HG03432 (cell line): ENCODE data around the gene OR8A1.

ENCODE experiments used
- ATAC-seq: cut with Tn5 transposase; IDR thresholded peaks from one replicate; pipeline ENCODE4 v1.9.1; 2021; ENCODE audit warnings: mild to moderate bottlenecking, moderate library complexity; ENCODE audit not compliant: unreplicated experiment

The OR8A1 gene

DNA sequence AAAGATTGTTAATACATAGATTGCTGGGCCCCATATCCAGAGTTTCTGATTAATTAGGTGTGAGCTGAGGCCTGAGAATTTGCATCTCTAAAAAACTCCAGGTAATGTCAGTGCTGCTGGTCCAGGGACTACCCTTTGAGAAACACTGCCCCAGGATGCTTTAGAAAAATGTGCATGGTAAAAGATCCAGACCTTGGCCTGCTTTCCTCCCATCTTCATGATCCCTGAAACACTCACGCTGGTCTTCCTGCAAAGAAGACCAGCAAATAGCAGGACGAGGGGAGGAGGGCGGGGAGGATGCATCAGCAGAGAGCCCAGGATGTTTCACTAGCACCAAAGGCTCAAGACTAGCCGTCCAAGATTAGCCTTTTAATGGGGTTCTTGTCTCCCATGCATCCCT, at the start of gene OR8A1:
OR8A1 (plus strand) TSS at position 301 of the 400 bp plus-strand sequence. CDS start 123 bp downstream, outside the sequence.
- ATAC-seq, result no peak

DNA sequence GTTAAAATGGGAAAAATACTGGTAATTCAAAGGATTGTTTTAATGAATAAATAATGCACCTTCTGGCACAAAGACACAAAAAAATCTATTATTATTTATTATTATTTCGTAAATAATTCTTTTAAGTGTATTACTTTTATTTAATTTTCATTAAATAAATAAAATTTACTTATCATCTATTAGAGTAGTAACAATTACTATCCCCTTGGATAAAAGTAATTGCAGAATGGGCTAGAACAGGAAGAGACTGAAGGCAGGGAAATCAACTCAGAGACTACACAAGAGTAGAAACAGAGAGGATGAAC, 49.3 kb upstream of the OR8A1 start:
- ATAC-seq, result no peak

DNA sequence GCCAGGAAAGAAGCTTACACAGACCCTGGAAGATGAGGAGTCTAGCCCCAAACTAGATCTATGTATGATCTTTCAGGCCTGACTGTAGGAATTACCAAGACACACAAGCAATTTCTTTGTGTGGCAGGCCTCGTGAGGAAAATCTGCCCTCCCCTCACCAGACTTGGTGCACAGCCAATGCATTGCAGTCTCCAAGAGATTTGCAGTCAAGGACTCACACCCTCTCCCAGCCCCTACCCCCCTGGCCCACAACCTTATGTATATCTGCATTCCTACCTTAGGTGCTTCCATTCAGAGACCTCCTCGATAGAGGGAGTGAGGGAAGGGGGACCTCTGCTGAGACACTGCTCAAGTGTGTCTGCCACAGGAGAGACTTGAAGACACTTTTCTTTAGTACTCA, 36.2 kb upstream of the OR8A1 start:
- ATAC-seq, result no peak

DNA sequence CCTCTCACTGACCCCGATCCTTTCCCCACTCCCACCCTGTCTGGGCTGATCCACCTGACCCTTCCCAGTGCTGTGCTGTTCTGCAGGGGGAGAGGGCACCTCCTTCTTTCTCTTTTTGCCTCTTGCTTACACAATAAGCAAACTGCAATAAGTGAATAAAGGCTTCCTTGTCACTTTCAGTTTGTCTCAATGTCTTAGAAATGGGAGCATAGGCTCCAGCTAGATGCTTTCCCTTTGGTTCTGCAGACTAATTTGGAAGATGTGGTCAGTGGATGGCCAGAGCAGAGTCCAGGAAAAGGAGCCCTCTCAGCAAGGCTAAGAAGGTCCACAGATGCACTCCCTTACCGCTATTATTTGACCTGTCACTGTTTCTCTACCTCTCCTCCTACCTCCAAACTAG, 35.7 kb upstream of the OR8A1 start:
- ATAC-seq, result no peak

DNA sequence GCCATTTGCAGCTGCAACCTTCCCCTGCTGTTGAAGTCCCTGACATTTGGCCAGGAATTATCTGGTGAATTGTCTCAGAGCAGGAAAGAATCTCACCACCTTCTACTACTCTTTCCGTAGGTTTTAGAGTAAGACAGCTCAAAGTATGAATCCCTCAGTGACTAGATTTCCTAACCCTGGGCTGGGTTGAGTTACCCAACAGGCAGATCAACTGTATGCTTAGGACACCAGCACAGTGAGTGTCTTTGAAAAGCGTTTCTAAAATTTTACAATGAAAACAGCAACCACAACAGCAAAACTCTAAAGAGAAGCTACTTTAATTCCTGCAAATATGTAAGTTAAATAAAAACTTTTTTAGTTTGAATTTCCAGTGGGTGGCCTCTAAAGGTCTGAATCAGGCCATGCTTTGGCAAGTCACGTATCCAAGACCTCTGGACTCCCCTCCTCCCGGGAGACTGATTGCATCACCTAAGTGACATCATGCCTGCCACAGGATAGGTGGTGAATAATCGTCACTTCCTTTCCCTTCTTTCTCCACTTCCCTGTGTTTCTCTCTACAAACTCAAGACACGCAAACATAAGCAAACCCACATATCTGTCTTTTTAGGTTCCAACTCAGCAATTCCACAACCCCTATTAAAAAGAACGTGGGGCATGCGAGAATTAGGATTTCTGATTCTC, 34.1 kb upstream of the OR8A1 start:
- ATAC-seq, result no peak

DNA sequence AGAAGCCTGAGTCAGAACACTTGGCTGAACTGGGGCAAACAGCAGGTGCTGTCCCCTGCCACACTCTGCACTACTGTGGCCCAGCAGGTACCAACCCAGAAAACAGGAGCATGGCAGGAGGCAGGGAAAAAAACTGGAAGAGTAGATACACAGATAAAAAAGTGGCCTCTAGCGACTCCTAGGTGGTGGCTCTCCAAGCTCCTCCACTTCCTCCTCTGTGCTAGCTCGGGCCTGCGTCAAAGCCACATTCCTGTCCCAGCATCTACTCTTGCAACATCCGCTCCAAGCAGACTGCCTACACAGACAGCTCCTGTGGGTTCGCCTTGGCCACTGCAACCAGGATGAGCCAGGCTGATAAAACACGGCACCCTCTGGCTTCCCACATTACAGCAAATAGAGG, 33.3 kb upstream of the OR8A1 start:
- no peak for ATAC-seq

DNA sequence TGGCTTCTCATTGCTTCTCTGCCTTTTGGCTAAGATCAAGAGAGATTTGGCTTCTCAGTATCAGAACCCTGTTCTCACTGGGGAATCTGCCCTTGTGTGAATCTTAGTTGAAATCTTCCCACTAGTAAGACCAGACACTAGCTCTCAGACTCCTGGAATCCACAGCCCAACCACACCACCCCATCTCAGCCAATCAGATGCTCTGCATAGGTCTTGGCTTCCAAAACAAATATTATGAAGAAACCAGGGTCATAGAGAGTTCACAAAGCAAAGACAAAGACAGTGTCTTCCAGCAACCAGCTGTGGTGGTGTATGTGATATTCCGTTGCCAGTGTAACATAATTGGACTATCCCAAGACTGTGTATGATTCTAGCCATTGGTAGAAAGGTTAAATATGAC, 31.8 kb upstream of the OR8A1 start:
- ATAC-seq, result no peak

DNA sequence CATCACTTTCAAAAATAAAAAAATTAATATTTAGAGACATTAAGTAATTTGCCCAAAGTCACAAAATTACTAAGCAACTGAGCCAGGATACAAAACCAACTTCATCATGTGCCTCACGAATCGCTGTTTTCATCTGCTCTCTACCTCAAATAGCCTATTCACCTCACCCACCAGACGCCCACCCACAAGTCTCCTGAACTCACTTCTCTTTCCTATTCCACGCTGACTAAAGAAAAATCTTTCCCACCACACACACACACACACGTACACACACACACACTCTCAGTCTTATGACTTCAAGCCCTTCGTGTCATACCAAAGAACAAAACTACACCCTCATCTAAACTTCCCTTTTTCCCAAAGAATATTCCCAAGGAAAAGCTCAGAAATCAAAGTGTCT, 28.6 kb upstream of the OR8A1 start:
- no peak for ATAC-seq

DNA sequence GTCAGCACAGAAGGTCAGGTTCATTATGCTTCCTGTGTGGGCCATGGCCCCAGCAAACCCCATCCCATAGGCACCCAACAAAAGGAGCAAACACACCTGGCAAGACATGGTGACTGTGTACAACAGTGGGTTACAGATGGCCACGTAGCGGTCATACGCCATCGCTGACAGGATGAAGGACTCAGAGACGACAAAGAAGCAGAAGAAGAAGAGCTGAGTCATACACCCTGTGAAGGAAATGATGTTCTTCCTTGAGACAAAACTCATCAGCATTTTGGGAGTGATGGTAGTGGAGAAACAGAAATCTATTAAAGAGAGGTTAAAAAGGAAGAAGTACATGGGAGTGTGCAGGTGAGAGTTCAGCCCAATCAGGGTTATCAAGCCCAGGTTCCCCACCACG, 26.7 kb upstream of the OR8A1 start:
- ATAC-seq, result no peak

DNA sequence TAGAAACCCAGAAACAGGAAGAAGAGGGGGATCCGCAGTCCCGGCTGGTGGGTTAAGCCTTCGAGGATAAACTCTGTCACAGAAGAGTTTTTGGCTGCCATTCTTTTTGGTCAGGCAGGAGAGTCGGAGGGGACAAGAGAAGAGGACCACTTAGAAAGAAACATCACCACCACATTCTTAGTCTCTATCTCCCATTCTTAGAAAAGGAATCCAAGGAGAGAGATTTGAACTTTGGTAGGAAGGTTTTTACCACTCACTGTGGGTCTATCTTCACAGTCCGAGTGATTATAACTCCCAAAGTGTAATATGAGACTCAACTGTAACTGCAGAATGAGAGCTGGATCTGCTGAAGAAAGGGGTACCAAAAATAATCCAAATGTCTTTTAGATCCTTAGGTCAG, 26.2 kb upstream of the OR8A1 start, which contains the start of gene OR8B12:
OR8B12 (minus strand) TSS at position 101 of the 400 bp plus-strand sequence; CDS start at position 101, 0 bp downstream.
- no peak for ATAC-seq

DNA sequence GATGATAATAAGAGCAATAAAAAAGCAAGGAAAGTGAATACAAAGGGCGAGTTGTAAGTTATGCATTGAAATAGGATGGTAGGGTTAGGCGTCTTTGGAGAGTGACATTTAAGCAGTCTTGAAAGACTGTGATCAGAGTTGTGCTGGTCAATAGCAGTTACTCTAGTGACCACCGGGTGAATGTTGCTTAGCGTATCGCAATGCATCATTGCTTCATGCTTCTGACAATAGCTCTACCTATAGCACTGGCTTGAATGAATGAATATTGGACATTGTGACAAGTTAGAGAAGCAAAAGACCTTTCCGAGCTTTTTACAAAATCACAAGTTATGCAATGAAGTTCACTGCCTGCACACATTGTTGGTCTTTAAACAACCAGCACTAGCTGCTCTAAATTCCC, 18.6 kb upstream of the OR8A1 start:
- no peak for ATAC-seq

DNA sequence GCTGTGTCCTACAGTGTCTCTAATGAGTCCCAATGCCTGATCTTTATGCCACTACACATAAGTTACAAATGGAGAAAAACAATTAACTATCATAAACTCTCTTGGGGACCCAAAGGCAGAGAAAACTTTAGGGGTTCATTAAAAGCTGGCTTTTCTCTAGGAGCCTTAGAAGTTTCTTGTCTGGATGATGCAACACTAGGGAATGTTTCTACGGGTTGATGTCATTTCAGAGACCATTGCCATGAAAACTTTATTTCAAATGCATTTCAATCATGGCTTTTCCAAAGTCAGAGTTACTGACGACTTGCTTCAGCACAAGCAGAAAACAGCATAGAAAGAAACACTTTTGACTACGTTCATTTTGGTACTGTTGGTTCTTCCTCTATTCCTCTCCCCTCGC, 17.8 kb upstream of the OR8A1 start:
- no peak for ATAC-seq

DNA sequence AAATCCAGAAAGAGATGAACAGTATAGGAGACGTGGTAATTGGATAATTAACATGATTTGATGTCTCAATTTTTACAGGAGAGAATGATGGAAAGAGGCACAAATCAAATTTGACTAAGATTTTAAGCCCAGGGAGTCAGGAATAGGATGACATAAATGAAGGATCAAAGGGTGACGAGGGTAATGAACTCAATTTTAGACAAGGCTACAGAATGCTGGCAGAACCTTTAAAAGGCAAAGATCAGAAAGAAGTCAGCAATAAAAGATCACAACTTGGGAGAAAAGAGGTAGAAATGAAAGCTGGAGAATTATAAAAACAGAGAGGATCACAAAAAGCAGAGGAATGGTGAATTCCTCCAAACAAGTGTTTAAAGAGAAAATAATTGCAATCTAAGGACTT, 13.0 kb upstream of the OR8A1 start:
- no peak for ATAC-seq

DNA sequence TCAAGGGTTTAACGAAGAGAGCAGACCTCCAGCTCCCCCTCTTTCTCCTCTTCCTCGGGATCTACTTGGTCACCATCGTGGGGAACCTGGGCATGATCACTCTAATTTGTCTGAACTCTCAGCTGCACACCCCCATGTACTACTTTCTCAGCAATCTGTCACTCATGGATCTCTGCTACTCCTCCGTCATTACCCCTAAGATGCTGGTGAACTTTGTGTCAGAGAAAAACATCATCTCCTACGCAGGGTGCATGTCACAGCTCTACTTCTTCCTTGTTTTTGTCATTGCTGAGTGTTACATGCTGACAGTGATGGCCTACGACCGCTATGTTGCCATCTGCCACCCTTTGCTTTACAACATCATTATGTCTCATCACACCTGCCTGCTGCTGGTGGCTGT, 363 bp downstream of the OR8A1 start:
- no peak for ATAC-seq

DNA sequence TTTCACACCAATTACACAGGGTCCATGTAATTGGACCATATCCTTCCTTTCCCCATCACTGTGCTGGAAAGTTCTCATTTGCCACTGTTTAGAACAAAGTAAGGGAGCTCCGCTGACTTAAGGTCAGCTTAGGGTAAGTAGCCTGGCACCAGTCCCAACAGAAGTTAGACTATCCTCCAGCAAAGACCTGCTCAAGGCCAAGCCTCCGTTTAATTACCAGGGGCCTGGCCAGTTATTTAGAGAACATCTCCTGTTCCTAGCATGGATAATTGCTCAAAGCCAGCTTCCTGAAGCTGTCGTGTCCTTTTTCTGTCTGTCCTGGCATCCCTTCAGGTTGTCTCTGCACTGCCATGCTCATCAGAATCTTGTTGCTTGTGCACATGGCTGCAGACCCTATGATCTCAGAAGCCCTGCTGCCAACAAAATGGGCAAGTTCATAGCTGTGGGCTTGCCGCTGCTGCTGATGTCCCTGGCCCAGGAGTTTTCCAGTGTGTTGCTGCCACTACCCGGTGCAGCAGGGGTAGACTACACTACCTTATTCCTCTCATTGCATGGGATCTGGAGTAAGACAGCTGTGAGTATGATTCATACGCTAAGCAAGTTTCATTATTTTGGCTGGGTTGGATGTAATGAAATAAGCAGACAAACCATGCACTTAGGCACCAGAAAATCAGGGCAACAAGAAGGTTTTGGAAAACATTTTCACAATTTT, 8.1 kb downstream of the OR8A1 start:
- ATAC-seq, result no peak

DNA sequence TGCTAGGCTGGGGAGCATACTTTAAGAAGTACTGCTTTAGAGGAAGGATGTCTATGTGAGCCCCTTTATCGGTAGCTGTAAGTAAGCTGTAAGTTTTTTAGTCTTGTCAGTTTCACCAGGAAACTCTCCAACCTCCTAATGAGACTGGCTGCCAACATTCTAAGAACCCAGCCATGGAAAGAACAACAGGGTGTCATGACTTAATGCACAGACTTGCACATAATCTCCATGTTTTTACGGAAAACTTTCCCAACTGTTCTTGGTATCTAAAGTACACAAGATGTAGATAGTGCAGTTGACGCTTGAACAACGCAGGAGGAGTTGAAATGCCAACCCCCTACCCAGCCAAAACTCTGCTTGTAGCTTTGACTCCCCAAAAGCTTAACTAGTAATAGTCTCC, 9.0 kb downstream of the OR8A1 start:
- no peak for ATAC-seq

DNA sequence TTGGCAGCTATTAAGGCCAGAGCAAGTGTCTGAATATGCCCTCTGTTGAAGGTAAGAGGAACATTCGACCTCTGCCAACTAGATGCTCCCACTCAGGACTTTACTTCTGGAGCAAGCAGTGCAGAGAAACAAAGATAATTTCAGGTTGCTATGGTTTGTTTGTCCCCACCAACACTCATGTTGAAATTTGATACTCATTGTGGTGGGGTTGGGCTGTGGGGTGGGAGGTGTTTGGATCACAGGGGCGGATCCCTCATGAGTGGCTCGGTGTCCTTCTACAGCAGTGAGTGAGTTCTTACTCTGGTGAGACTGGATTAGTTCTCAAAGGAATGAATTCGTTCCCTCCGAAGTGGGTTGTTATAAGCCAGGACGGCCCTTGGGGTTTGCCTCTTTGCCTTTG, 12.0 kb downstream of the OR8A1 start:
- ATAC-seq, result no peak

DNA sequence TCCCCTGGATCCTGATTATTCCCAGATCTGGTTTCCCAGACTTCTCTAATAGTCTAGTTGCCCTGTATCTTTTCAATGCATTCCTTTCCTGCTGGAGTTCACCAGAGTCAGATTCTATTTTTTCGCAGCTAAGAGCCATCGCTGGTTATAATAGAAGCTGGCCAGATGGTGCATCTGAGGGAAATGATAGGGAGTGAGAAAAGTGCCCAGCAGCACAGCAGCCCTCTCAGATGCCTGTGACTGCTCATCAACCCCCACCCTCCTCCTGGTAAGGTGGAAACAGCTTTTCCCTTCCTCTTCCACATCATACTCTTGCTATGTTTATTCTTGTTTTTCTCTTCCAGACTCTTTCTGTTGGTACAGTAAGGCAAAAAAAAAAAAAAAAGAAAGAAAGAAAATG, 12.8 kb downstream of the OR8A1 start:
- ATAC-seq, result no peak

DNA sequence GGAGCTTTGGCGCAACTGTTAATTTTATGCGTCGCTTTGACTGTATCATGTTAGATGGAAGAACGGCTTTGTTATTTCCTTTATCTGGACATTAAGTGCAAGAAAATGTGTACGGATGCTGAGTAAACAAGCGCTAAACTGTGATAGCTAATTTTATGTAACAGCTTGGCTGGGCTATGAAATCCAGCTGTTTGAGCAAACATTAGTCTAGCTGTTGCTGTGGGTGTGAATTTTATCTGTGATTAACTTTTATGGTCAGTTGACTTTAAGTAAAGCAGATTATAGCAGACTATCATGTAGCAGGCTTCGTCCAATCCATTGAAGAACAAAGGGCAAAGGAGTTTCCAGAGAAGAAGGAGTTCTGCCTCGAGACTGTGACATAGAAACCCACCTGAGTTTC, 14.0 kb downstream of the OR8A1 start:
- ATAC-seq, result no peak

DNA sequence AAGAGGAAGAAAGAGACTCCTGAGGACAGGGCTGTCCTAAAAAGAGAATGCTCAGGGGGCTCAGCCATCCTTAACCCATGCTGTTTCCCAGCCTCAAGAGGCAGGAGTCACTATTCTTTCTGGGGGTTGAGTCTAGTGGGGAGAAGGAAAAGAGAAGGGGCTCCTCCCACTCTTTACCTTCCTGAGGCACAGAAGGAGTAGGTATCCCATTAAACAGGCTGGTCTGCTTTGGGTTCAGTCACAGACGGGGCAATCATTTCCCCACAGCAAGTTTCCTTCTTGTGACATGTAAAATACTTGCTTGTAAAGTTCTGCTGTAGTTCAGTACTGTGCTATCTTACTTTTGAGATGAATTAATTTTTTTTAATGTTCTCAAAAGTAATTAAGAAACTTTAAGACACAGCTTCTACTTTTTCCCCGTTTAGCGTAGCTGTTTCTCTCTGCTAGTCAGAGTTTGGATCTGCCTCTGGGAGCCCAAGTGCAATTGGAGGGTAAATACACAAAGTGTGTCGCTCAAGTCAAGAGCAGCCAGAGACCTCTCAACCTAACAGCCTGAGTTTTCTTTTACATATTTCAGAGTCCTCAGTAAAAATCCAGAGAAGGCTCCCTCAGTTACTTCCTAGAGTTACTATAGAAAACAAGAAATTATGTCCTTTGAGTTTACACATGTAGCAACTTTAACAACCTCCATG, 15.0 kb downstream of the OR8A1 start:
- ATAC-seq, result no peak

DNA sequence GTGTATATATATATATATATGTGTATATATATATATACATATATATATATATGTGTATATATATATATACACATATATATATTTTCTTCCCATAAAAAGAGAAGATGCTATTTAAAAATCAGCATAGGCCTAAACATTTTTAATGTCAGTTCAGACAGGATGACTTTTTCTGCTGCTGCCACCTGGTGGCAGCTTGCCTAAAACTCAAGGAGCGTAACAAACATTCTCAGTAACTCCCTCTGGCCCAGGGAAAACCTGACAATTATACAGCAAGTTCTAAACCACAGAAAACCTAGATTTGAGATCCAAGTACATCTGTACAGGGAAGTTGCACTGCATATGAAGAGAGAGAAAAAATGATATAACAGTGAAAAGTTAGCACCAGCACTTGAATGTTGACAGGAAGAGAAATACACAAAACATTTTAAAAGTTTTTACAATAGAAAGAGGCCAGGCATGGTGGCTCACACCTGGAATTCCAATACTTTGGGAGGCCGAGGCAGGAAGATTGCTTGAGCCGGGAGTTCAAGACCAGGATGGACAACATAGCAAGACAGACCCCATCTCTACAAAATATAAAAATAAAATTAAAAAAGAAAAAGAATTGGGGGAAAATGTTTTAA, 16.6 kb downstream of the OR8A1 start:
- no peak for ATAC-seq

DNA sequence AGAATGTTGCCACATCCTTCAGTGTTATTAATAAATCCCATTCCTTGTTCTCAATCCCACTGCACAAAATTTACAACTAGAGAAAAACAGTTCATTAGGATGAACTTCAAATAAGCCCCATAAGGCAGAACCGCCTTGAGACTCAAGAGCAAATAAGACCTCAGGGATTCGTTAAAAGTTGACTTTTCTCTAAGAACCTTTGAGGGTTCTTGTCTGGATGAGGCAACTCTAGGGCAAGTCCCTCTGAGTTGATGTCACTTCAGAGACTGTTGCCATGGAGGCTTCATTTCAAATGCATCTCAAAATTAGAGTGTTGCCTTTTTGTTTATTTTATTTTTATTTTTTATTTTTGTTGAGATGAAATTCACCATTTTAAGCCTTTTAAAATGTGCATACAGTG, 21.6 kb downstream of the OR8A1 start:
- no peak for ATAC-seq
